GM12878 (cell line): ENCODE measurements around the gene TNFRSF8. TPM values are rescaled to one million over a fixed set of nuclear protein-coding genes. Genes with fewer than 3 reads are reported as not detected.

Experiments
- ATAC-seq: fragments of 200-7000 bp; cut with Tn5 transposase; 3 replicates; pipeline ENCODE4 v1.9.1; 2020; ENCODE audit warnings: mild to moderate bottlenecking, moderate library complexity
- BruUV-seq: library from RNA; stranded (reverse); fragments of 400-500 nt; replicated peaks from 2 replicates; lab custom pipeline; 2021; lab: Mats Ljungman, UMichigan
- CTCF ChIA-PET: fragments of 300-600 bp; sonication (Branson Sonifier 250); formaldehyde crosslinking; extraction: SDS; loops from one replicate; lab custom pipeline; 2021; ENCODE audit warnings: inconsistent platforms; lab: Yijun Ruan, JAX
- POLR2A ChIA-PET: fragments of 350-600 bp; formaldehyde crosslinking; extraction: SDS; loops from one replicate; lab custom pipeline; 2021; ENCODE audit warnings: inconsistent platforms; lab: Charles Lee
- RAD21 ChIA-PET: fragments of 300-600 bp; sonication (Branson Sonifier 250); formaldehyde crosslinking; loops from one replicate; lab custom pipeline; 2023; ENCODE audit warnings: antibody characterized with exemption; ENCODE audit not compliant: unreplicated experiment; lab: Charles Lee
- SMC1A ChIA-PET: fragments of 300-600 bp; sonication (Branson Sonifier 250); formaldehyde crosslinking; loops from one replicate; lab custom pipeline; 2023; ENCODE audit not compliant: unreplicated experiment, uncharacterized antibody; lab: Charles Lee
- DNase-seq: peaks from one replicate; pipeline ENCODE4 v3.0.0-alpha.2; 2011; ENCODE audit warnings: low read depth, low spot score
- FAIRE-seq: peaks from 3 replicates; lab custom pipeline; 2011; peaks lifted over from hg19 to GRCh38; lab: Jason Lieb, UNC
- H2AFZ ChIP-seq: 2 replicates; pipeline ENCODE4 v1.6.0; 2011; ENCODE audit warnings: low read depth, low read length, control low read depth; ENCODE audit not compliant: control insufficient read depth
- H3K27ac ChIP-seq: 2 replicates; pipeline ENCODE4 v1.5.1; 2011; ENCODE audit warnings: control low read depth; ENCODE audit not compliant: control insufficient read depth, insufficient read depth
- H3K27me3 ChIP-seq, 2 experiments: replicated peaks in 1 of 2; 2 replicates each; pipeline versions ENCODE4 v1.6.0 to v1.6.1; 2011; ENCODE audit warnings: low read length in 1 of 2; ENCODE audit not compliant: control insufficient read depth in 2 of 2, insufficient read depth in 2 of 2
- H3K36me3 ChIP-seq, 2 experiments: 2 replicates each; pipeline ENCODE4 v1.5.1; 2011; ENCODE audit warnings: low read length in 1 of 2; ENCODE audit not compliant: control insufficient read depth in 2 of 2, insufficient read depth in 2 of 2
- H3K4me1 ChIP-seq: 2 replicates; pipeline ENCODE4 v1.6.1; 2011; ENCODE audit warnings: mild to moderate bottlenecking, low read length, moderate library complexity, mixed read lengths; ENCODE audit not compliant: control insufficient read depth, insufficient read depth
- H3K4me2 ChIP-seq: 2 replicates; pipeline ENCODE4 v1.6.0; 2011; ENCODE audit warnings: control low read depth; ENCODE audit not compliant: control insufficient read depth, insufficient read depth
- H3K4me3 ChIP-seq: fragments of 200-600 bp; sonication (generic); 2 replicates; pipeline ENCODE4 v1.5.1; 2016
- H3K79me2 ChIP-seq: 2 replicates; pipeline ENCODE4 v1.6.0; 2011; ENCODE audit warnings: low read length; ENCODE audit not compliant: control insufficient read depth, insufficient read depth
- H3K9ac ChIP-seq: 2 replicates; pipeline ENCODE4 v1.8.0; 2011; ENCODE audit warnings: low read length, control low read depth, mixed read lengths; ENCODE audit not compliant: control insufficient read depth, insufficient read depth
- H3K9me3 ChIP-seq: replicated peaks from 3 replicates; pipeline ENCODE4 v1.5.1; 2011; ENCODE audit warnings: mild to moderate bottlenecking, low read length; ENCODE audit not compliant: control insufficient read depth, insufficient read depth
- H4K20me1 ChIP-seq: 2 replicates; pipeline ENCODE4 v1.6.0; 2011; ENCODE audit not compliant: control insufficient read depth, insufficient read depth
- BCL11A ChIP-seq: IDR thresholded peaks from 2 replicates; pipeline ENCODE4 v1.6.1; 2011; ENCODE audit warnings: low read depth, low read length
- CREM ChIP-seq: IDR thresholded peaks from 2 replicates; pipeline ENCODE4 v1.6.1; 2014; ENCODE audit warnings: antibody characterized with exemption, low read depth
- EP300 ChIP-seq, 2 experiments: fragments of 150-350 bp in 1 of 2; IDR thresholded peaks; 2 replicates each; pipeline ENCODE4 v1.6.1; 2011 to 2012; ENCODE audit warnings: low read depth in 2 of 2, low read length in 2 of 2, borderline replicate concordance in 1 of 2, improper control_type of control experiment in 1 of 2, inconsistent platforms in 1 of 2; ENCODE audit not compliant: control insufficient read depth in 1 of 2
- IRF4 ChIP-seq: IDR thresholded peaks from 2 replicates; pipeline ENCODE4 v1.6.1; 2011; ENCODE audit warnings: low read depth, low read length
- JUND ChIP-seq: IDR thresholded peaks from 2 replicates; pipeline ENCODE4 v1.6.1; 2012; ENCODE audit warnings: low read depth, mild to moderate bottlenecking, low read length, improper control_type of control experiment, moderate library complexity
- KDM1A ChIP-seq: fragments of 200-600 bp; sonication (generic); IDR thresholded peaks from 2 replicates; pipeline ENCODE4 v1.6.1; 2016; ENCODE audit warnings: borderline replicate concordance
- MEF2A ChIP-seq: IDR thresholded peaks from 2 replicates; pipeline ENCODE4 v1.6.1; 2011; ENCODE audit warnings: low read depth, mild to moderate bottlenecking, low read length, moderate library complexity; ENCODE audit not compliant: insufficient read depth
- MEF2B ChIP-seq: fragments of 450-650 bp; IDR thresholded peaks from 2 replicates; pipeline ENCODE4 v1.6.1; 2018; ENCODE audit warnings: mild to moderate bottlenecking, moderate library complexity; ENCODE audit not compliant: partially characterized antibody, poor library complexity, severe bottlenecking
- MTA2 ChIP-seq: fragments of 450-650 bp; IDR thresholded peaks from 2 replicates; pipeline ENCODE4 v1.6.1; 2016; ENCODE audit warnings: low read depth, mild to moderate bottlenecking, moderate library complexity
- RBBP5 ChIP-seq: fragments of 200-600 bp; sonication (generic); conservative IDR thresholded peaks from 2 replicates; pipeline ENCODE4 v1.6.1; 2016
- RELA ChIP-seq: fragments of 450-650 bp; IDR thresholded peaks from 2 replicates; pipeline ENCODE4 v1.8.0; 2014; ENCODE audit warnings: borderline replicate concordance; ENCODE audit not compliant: partially characterized antibody
- SMAD1 ChIP-seq: fragments of 450-650 bp; IDR thresholded peaks from 2 replicates; pipeline ENCODE4 v1.6.1; 2018; ENCODE audit warnings: mild to moderate bottlenecking, low read depth; ENCODE audit not compliant: partially characterized antibody
- TAF1 ChIP-seq: IDR thresholded peaks from 2 replicates; pipeline ENCODE4 v1.6.1; 2011; ENCODE audit warnings: mild to moderate bottlenecking, low read depth, low read length, borderline replicate concordance
- YBX1 ChIP-seq: fragments of 450-650 bp; IDR thresholded peaks from 2 replicates; pipeline ENCODE4 v1.6.1; 2016; ENCODE audit warnings: antibody characterized with exemption
- WGBS: methylation state at CpG from one replicate; pipeline ENCODE4 v1.1.6; 2016; ENCODE audit warnings: low lambda C conversion rate; ENCODE audit not compliant: insufficient replicate concordance, insufficient coverage; ENCODE audit errors: missing lambda C conversion rate; 5-methylcytosine and 5-hydroxymethylcytosine counted together
- in situ Hi-C: fragments of 300-500 bp; cut with MboI; formaldehyde crosslinking; loops from 9 replicates; pipeline ENCODE4 v1.14.3; 2018; ENCODE audit warnings: mixed read lengths
- intact Hi-C: fragments of 100-400 bp; cut with micrococcal nuclease; formaldehyde crosslinking; loops from one replicate; pipeline ENCODE4 v1.14.2; 2022; ENCODE audit not compliant: unreplicated experiment
- polyA plus RNA-seq, 11 experiments: library from polyadenylated mRNA; depleted of rRNA in 4 of 11; unstranded in 6 of 11; stranded (reverse) in 5 of 11; fragments of >200 nt; fragmentation: Nextera tagmentation in 4 of 11; fragmentation: Illumina TruSeq in 1 of 11; extraction: Ambion mirVana in 4 of 11; extraction: Trizol in 1 of 11; gene quantifications; 1 replicate in 1 of 11; 2 replicates in 10 of 11; pipeline versions ENCODE4 v1.2.1 to v1.2.3, GENCODE V29; 2011 to 2016; ENCODE audit warnings: inconsistent platforms in 2 of 11, missing spikeins in 2 of 11, low read depth in 1 of 11
- total RNA-seq, 4 experiments: library from RNA; depleted of rRNA in 3 of 4; stranded (reverse); fragments of >200 nt in 3 of 4; fragmentation: Illumina TruSeq in 1 of 4; extraction: Trizol in 1 of 4; gene quantifications; 2 replicates each; pipeline versions ENCODE4 v1.2.1 to v1.2.3, GENCODE V29; 2013 to 2021
- TF ChIP-seq, protein P1 (sequence below): IDR thresholded peaks from 2 replicates; pipeline ENCODE4 v1.6.1; 2012; ENCODE audit warnings: improper control_type of control experiment, low read depth, low read length; ENCODE audit not compliant: insufficient replicate concordance
- TF ChIP-seq, protein P2 (sequence below): fragments of 450-650 bp; IDR thresholded peaks from 2 replicates; pipeline ENCODE4 v1.6.1; 2017; ENCODE audit warnings: mild to moderate bottlenecking, moderate library complexity

TNFRSF8 gene
- total and polyA plus RNA-seq, 10 of the 15 experiments (the other 5 are each of a cell fraction or from before 2014, with no cell fraction given), result 9.8 to 114 (median 58.8) TPM

DNA sequence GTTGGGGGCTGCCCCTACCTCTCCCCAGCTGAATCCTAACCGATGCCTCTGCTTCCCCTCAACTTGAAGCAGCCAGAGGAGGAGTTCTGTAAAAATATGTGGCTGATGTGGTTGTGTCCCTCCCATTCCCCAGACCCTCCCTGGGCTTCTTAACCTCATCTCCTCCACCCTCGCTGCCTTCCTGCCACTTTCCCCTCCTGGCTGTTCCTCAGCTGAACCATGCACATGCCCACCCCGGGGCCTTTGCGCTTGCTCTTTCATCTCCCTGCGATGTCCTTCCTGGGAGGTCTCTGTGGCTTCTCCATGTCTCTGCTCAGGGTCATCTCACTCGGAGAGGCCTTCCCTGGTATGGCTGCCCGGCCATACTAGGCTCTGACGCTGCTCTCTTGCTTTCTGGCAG lies 34.9 kb upstream of the TNFRSF8 start:
- H3K27ac ChIP-seq, result no peak overlapping the region
- in situ Hi-C loops (no loop called here), intact Hi-C loops (no loop called here)
- ChIA-PET SMC1A (no interaction called here), RAD21 (no interaction called here), POLR2A (interaction anchor here (0.6 to 1.4 kb wide), 3 partner anchors 10 to 41 kb away, joined by 3 read pairs; no protein-coding TSS in a partner anchor), CTCF (no interaction called here)
- H2AFZ ChIP-seq, result no peak overlapping the region
- H3K4me1 ChIP-seq, result no peaks in the 10 kb centered on the region
- H3K9me3 ChIP-seq, result no peaks in the 10 kb centered on the region
- BruUV-seq, result no TSS peak
- no peaks in the 10 kb centered on the region for H3K27me3 ChIP-seq
- H3K4me3 ChIP-seq, result no peak overlapping the region
- no peak for FAIRE-seq
- H3K9ac ChIP-seq, result no peak overlapping the region
- ATAC-seq, result no peak
- DNase-seq, result no peak
- WGBS, result over 99% methylated on average over 8 of the region's 8 CpGs
- H3K79me2 ChIP-seq, result no peaks in the 10 kb centered on the region
- no peaks in the 10 kb centered on the region; the same call in 1 of the 2 replicates for H4K20me1 ChIP-seq
- no peak overlapping the region for H3K4me2 ChIP-seq
- H3K36me3 ChIP-seq, result peaks cover 14 to 25% of the 10 kb centered on the region in 2 experiments; a peak in 3 of 4 replicates
- TF ChIP-seq BCL11A (no peak), RBBP5 (no peak), RELA (no peak), MTA2 (no peak), TAF1 (no peak), MEF2A (no peak), JUND (no peak), CREM (no peak), IRF4 (no peak), YBX1 (no peak), MEF2B (no peak), SMAD1 (no peak), EP300 (IDR thresholded peaks at IDR 0.05; ENCODE audit: borderline replicate concordance in 1 of 2, control insufficient read depth in 1 of 2, low read depth in 2 of 2, low read length in 2 of 2) (no peak), KDM1A (no peak)
- TF ChIP-seq, protein P1, sequence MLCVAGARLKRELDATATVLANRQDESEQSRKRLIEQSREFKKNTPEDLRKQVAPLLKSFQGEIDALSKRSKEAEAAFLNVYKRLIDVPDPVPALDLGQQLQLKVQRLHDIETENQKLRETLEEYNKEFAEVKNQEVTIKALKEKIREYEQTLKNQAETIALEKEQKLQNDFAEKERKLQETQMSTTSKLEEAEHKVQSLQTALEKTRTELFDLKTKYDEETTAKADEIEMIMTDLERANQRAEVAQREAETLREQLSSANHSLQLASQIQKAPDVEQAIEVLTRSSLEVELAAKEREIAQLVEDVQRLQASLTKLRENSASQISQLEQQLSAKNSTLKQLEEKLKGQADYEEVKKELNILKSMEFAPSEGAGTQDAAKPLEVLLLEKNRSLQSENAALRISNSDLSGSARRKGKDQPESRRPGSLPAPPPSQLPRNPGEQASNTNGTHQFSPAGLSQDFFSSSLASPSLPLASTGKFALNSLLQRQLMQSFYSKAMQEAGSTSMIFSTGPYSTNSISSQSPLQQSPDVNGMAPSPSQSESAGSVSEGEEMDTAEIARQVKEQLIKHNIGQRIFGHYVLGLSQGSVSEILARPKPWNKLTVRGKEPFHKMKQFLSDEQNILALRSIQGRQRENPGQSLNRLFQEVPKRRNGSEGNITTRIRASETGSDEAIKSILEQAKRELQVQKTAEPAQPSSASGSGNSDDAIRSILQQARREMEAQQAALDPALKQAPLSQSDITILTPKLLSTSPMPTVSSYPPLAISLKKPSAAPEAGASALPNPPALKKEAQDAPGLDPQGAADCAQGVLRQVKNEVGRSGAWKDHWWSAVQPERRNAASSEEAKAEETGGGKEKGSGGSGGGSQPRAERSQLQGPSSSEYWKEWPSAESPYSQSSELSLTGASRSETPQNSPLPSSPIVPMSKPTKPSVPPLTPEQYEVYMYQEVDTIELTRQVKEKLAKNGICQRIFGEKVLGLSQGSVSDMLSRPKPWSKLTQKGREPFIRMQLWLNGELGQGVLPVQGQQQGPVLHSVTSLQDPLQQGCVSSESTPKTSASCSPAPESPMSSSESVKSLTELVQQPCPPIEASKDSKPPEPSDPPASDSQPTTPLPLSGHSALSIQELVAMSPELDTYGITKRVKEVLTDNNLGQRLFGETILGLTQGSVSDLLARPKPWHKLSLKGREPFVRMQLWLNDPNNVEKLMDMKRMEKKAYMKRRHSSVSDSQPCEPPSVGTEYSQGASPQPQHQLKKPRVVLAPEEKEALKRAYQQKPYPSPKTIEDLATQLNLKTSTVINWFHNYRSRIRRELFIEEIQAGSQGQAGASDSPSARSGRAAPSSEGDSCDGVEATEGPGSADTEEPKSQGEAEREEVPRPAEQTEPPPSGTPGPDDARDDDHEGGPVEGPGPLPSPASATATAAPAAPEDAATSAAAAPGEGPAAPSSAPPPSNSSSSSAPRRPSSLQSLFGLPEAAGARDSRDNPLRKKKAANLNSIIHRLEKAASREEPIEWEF, result no peak
- TF ChIP-seq, protein P2, sequence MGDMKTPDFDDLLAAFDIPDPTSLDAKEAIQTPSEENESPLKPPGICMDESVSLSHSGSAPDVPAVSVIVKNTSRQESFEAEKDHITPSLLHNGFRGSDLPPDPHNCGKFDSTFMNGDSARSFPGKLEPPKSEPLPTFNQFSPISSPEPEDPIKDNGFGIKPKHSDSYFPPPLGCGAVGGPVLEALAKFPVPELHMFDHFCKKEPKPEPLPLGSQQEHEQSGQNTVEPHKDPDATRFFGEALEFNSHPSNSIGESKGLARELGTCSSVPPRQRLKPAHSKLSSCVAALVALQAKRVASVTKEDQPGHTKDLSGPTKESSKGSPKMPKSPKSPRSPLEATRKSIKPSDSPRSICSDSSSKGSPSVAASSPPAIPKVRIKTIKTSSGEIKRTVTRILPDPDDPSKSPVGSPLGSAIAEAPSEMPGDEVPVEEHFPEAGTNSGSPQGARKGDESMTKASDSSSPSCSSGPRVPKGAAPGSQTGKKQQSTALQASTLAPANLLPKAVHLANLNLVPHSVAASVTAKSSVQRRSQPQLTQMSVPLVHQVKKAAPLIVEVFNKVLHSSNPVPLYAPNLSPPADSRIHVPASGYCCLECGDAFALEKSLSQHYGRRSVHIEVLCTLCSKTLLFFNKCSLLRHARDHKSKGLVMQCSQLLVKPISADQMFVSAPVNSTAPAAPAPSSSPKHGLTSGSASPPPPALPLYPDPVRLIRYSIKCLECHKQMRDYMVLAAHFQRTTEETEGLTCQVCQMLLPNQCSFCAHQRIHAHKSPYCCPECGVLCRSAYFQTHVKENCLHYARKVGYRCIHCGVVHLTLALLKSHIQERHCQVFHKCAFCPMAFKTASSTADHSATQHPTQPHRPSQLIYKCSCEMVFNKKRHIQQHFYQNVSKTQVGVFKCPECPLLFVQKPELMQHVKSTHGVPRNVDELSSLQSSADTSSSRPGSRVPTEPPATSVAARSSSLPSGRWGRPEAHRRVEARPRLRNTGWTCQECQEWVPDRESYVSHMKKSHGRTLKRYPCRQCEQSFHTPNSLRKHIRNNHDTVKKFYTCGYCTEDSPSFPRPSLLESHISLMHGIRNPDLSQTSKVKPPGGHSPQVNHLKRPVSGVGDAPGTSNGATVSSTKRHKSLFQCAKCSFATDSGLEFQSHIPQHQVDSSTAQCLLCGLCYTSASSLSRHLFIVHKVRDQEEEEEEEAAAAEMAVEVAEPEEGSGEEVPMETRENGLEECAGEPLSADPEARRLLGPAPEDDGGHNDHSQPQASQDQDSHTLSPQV, result no peak
